Esophagus muscularis mucosa (tissue), 4 donors: ENCODE data around the gene ZNF536. TPM values are rescaled to one million over a fixed set of nuclear protein-coding genes. Genes with fewer than 3 reads are reported as not detected.

Experiments used
- DNase-seq: peaks from one replicate; pipeline ENCODE4 v3.0.0-alpha.2; 2017; ENCODE audit errors: extremely low spot score
- H3K27ac ChIP-seq, 4 donors: fragments of 200-600 bp; sonication (generic); replicated peaks in 1 of 4; 1 replicate in 3 of 4; 2 replicates in 1 of 4; pipeline ENCODE4 v1.5.1; 2016 to 2019; ENCODE audit warnings: mild to moderate bottlenecking in 1 of 4
- H3K27me3 ChIP-seq, 4 donors: fragments of 200-600 bp; sonication (generic); one replicate each; pipeline versions ENCODE4 v1.5.1 to v1.6.0; 2016 to 2019
- H3K36me3 ChIP-seq, 4 donors: fragments of 200-600 bp; sonication (generic); one replicate each; pipeline ENCODE4 v1.5.1; 2016 to 2019
- H3K4me1 ChIP-seq, 4 donors: fragments of 200-600 bp; sonication (generic); one replicate each; pipeline ENCODE4 v1.5.1; 2016 to 2019
- H3K4me3 ChIP-seq, 4 donors: fragments of 200-600 bp; sonication (generic); 1 replicate in 2 of 4; 2 replicates in 2 of 4; pipeline ENCODE4 v1.5.1; 2016 to 2019; ENCODE audit warnings: mild to moderate bottlenecking in 4 of 4, moderate library complexity in 1 of 4
- H3K9me3 ChIP-seq, 4 donors: fragments of 200-600 bp; sonication (generic); 1 replicate in 3 of 4; 2 replicates in 1 of 4; pipeline ENCODE4 v1.5.1; 2016 to 2019
- CTCF ChIP-seq, 3 experiments: fragments of 200-600 bp in 2 of 3; fragments of 450-650 bp in 1 of 3; sonication (generic) in 2 of 3; IDR thresholded peaks; one replicate each; pipeline ENCODE4 v1.5.1; 2017 to 2019; ENCODE audit warnings: antibody characterized with exemption in 3 of 3, mild to moderate bottlenecking in 2 of 3, moderate library complexity in 1 of 3
- EP300 ChIP-seq: sonication (generic); formaldehyde crosslinking; IDR thresholded peaks from one replicate; pipeline ENCODE4 v1.6.1; 2017; ENCODE audit warnings: antibody characterized with exemption
- POLR2A ChIP-seq: fragments of 450-650 bp; IDR thresholded peaks from one replicate; pipeline ENCODE4 v1.6.1; 2017; ENCODE audit warnings: antibody characterized with exemption, moderate library complexity, mild to moderate bottlenecking, low read depth
- POLR2AphosphoS5 ChIP-seq, 2 donors: sonication (generic); formaldehyde crosslinking; IDR thresholded peaks; one replicate each; pipeline ENCODE4 v1.6.1; 2017; ENCODE audit warnings: antibody characterized with exemption in 2 of 2
- WGBS: methylation state at CpG from one replicate; pipeline ENCODE4 v1.1.5; 2018; 5-methylcytosine and 5-hydroxymethylcytosine counted together
- intact Hi-C: fragments of 100-400 bp; cut with DNase I; formaldehyde crosslinking; loops from one replicate; pipeline ENCODE4 v1.15.1; 2023
- total RNA-seq, 4 donors: library from RNA; depleted of rRNA; stranded (reverse); fragments of >200 nt; gene quantifications; one replicate each; pipeline versions ENCODE4 v1.1.0 to v1.2.1, GENCODE V29; 2016

The ZNF536 gene
- total RNA-seq, 4 donors from 2014 or later = 2.5 to 7.3 (median 5.6) TPM

GRCh38 chr19:30556230-30556711 is 184.1 kb downstream of the ZNF536 start:
- no peak for DNase-seq
- intact Hi-C loops = no loop called here
- Histone ChIP-seq H3K9me3 (no peaks in the 10 kb centered on the region), H3K36me3 (no peaks in the 10 kb centered on the region), H3K4me1 (peaks cover 0 to 12% (median 5%) of the 10 kb centered on the region in 4 donors), H3K27me3 (peaks cover 0 to 3% (median 0%) of the 10 kb centered on the region in 4 donors), H3K4me3 (no peak overlapping the region), H3K27ac (no peak overlapping the region)
- WGBS = 48% methylated on average over 6 of the region's 6 CpGs
- TF ChIP-seq POLR2A (no peak), EP300 (no peak), CTCF (IDR thresholded peaks at IDR 0.05) (no peak), POLR2AphosphoS5 (IDR thresholded peaks at IDR 0.05) (no peak)

GRCh38 chr19:30557212-30557611 is 185.0 kb downstream of the ZNF536 start:
- no peak overlapping the region for H3K4me3 ChIP-seq
- no peaks in the 10 kb centered on the region for H3K9me3 ChIP-seq
- 44% methylated on average over 4 of the region's 4 CpGs for WGBS
- intact Hi-C loops = no loop called here
- no peak for DNase-seq
- TF ChIP-seq CTCF (IDR thresholded peaks at IDR 0.05) (no peak), POLR2AphosphoS5 (IDR thresholded peaks at IDR 0.05) (no peak), EP300 (no peak), POLR2A (no peak)
- H3K27me3 ChIP-seq = peaks cover 0 to 7% (median 0%) of the 10 kb centered on the region in 4 donors
- H3K36me3 ChIP-seq = no peaks in the 10 kb centered on the region
- H3K4me1 ChIP-seq = peaks cover 0 to 12% (median 5%) of the 10 kb centered on the region in 4 donors
- H3K27ac ChIP-seq = no peak overlapping the region

- intact Hi-C loops = no loop called here
- Histone ChIP-seq H3K27ac (no peak overlapping the region), H3K36me3 (no peaks in the 10 kb centered on the region), H3K27me3 (peaks cover 0 to 7% (median 0%) of the 10 kb centered on the region in 4 donors), H3K4me3 (no peak overlapping the region), H3K4me1 (peaks cover 0 to 12% (median 5%) of the 10 kb centered on the region in 4 donors), H3K9me3 (no peaks in the 10 kb centered on the region)
- no peak for TF ChIP-seq CTCF (IDR thresholded peaks at IDR 0.05)
- TF ChIP-seq POLR2A = no peak
- no peak for TF ChIP-seq EP300
- TF ChIP-seq POLR2AphosphoS5 (IDR thresholded peaks at IDR 0.05) = no peak
- WGBS = 86% methylated on average over 13 of the region's 13 CpGs
- no peak for DNase-seq
These were observed 185.9 kb downstream of the ZNF536 start for GRCh38 chr19:30557927-30558557.

- H3K27me3 ChIP-seq = peaks cover 0 to 5% (median 0%) of the 10 kb centered on the region in 4 donors
- H3K36me3 ChIP-seq = no peaks in the 10 kb centered on the region
- peaks cover 0 to 12% (median 5%) of the 10 kb centered on the region in 4 donors for H3K4me1 ChIP-seq
- H3K9me3 ChIP-seq = no peaks in the 10 kb centered on the region
- TF ChIP-seq EP300 (no peak), POLR2AphosphoS5 (IDR thresholded peaks at IDR 0.05) (no peak), POLR2A (no peak), CTCF (IDR thresholded peaks at IDR 0.05) (no peak)
- DNase-seq = no peak
- H3K27ac ChIP-seq = no peak overlapping the region
- no peak overlapping the region for H3K4me3 ChIP-seq
- intact Hi-C loops = no loop called here
- WGBS = 92% methylated on average over 6 of the region's 6 CpGs
These were observed 186.6 kb downstream of the ZNF536 start for GRCh38 chr19:30558793-30559192.
